GM12892 (cell line): ENCODE results near the gene MBD5.

ENCODE experiments used
- POLR2A ChIP-seq: IDR thresholded peaks from 2 replicates; pipeline ENCODE4 v1.6.1; 2011; ENCODE audit warnings: low read depth, low read length, control low read depth
- POLR2AphosphoS5 ChIP-seq: IDR thresholded peaks from 2 replicates; pipeline ENCODE4 v1.6.1; 2011; ENCODE audit warnings: low read depth, low read length, control low read depth
- TAF1 ChIP-seq: IDR thresholded peaks from 2 replicates; pipeline ENCODE4 v1.6.1; 2011; ENCODE audit warnings: low read depth, mild to moderate bottlenecking, control low read depth, low read length, borderline replicate concordance

DNA sequence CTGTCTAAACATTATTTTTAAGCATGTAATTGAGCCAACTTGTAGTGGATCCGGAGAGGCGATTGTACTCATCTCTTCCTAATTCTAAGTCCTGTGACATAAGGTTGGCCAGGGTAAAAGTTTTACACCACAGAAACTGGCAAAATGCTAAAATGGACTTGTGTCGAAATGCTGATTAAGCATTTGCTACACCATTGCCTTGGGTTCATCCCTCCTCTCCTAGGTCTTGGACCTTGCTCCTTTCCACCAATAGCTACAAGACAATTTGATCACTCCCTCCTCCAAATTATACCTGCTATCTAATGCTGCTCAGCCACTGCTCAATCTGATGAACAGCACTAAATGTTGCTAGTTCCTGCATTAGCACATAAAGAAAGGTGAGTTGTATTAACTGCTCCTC, 491.0 kb downstream of the MBD5 start:
- TF ChIP-seq POLR2AphosphoS5 (no peak), TAF1 (no peak), POLR2A (no peak)
